ENCODE measurements around the gene SEPSECS. TPM values are rescaled to one million over a fixed set of nuclear protein-coding genes. Genes with fewer than 3 reads are reported as not detected.

Gene SEPSECS
- total and polyA plus RNA-seq, 2 of the 13 experiments (the other 11 are each of a cell fraction or from before 2014, with no cell fraction given), result 9.4 to 14.3 TPM

DNA sequence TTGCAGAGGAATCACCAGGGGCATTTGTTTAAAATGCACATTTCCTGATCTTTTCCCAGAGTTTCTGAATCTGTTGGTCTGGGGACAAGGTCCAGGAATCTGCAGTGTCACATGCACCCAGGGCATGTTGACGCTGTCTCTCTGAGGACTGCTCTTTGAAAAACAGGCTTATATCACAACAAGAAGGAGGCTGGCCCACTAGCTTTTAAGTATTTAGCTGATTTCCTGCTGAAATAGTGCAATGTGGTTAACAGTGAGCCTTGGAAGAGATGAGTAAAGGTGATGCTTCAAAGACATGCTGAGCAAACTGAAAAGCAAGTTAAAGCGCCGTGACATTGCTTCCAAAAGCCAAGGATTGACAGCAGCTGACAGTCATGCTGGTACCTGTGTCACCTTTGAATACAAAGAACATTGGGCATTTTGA lies 18.6 kb upstream of the SEPSECS start (continued):
- TF ChIP-seq CENPX (CRISPR knock-in tag; IDR thresholded peaks at IDR 0.05) (no peak), ZNF816 (CRISPR knock-in tag; IDR thresholded peaks at IDR 0.05; ENCODE audit: borderline replicate concordance) (no peak), ZNF543 (CRISPR knock-in tag; IDR thresholded peaks at IDR 0.05) (no peak), THAP11 (CRISPR knock-in tag; IDR thresholded peaks at IDR 0.05) (0 out of 2 replicates have a peak, but pooled peaks have one; percentile 20), ZNF30 (CRISPR knock-in tag; IDR thresholded peaks at IDR 0.05) (no peak), SNAI1 (CRISPR knock-in tag; IDR thresholded peaks at IDR 0.05; ENCODE audit: borderline replicate concordance) (no peak), ATF7 (IDR thresholded peaks at IDR 0.05) (no peak), ATF7 (CRISPR knock-in tag; IDR thresholded peaks at IDR 0.05) (no peak), ZBTB7A (CRISPR knock-in tag; IDR thresholded peaks at IDR 0.05) (no peak), FOSL2 (CRISPR knock-in tag; IDR thresholded peaks at IDR 0.05) (peak; percentile 25; the same call in 1 of the 2 replicates), ZNF317 (CRISPR knock-in tag; IDR thresholded peaks at IDR 0.05) (no peak), KMT2B (CRISPR knock-in tag; IDR thresholded peaks at IDR 0.05) (no peak), KDM3A (CRISPR knock-in tag; IDR thresholded peaks at IDR 0.05; ENCODE audit: low read depth) (no peak), TGIF2 (CRISPR knock-in tag; IDR thresholded peaks at IDR 0.05) (no peak), PLRG1 (conservative IDR thresholded peaks at IDR 0.05) (no peak), ZSCAN31 (CRISPR knock-in tag; IDR thresholded peaks at IDR 0.05; ENCODE audit: low read depth) (no peak), KAT7 (CRISPR knock-in tag; IDR thresholded peaks at IDR 0.05; ENCODE audit: borderline replicate concordance) (no peak), RNF2 (conservative IDR thresholded peaks at IDR 0.05; ENCODE audit: low read depth) (no peak)
- TF ChIP-seq, protein P1, sequence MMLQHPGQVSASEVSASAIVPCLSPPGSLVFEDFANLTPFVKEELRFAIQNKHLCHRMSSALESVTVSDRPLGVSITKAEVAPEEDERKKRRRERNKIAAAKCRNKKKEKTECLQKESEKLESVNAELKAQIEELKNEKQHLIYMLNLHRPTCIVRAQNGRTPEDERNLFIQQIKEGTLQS (CRISPR knock-in tag; IDR thresholded peaks at IDR 0.05), result no peak
- TF ChIP-seq, protein P2, sequence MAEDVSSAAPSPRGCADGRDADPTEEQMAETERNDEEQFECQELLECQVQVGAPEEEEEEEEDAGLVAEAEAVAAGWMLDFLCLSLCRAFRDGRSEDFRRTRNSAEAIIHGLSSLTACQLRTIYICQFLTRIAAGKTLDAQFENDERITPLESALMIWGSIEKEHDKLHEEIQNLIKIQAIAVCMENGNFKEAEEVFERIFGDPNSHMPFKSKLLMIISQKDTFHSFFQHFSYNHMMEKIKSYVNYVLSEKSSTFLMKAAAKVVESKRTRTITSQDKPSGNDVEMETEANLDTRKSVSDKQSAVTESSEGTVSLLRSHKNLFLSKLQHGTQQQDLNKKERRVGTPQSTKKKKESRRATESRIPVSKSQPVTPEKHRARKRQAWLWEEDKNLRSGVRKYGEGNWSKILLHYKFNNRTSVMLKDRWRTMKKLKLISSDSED (CRISPR knock-in tag; IDR thresholded peaks at IDR 0.05), result no peak
- TF ChIP-seq, protein P3, sequence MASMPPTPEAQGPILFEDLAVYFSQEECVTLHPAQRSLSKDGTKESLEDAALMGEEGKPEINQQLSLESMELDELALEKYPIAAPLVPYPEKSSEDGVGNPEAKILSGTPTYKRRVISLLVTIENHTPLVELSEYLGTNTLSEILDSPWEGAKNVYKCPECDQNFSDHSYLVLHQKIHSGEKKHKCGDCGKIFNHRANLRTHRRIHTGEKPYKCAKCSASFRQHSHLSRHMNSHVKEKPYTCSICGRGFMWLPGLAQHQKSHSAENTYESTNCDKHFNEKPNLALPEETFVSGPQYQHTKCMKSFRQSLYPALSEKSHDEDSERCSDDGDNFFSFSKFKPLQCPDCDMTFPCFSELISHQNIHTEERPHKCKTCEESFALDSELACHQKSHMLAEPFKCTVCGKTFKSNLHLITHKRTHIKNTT (CRISPR knock-in tag; IDR thresholded peaks at IDR 0.05), result no peak
- TF ChIP-seq, protein P4, sequence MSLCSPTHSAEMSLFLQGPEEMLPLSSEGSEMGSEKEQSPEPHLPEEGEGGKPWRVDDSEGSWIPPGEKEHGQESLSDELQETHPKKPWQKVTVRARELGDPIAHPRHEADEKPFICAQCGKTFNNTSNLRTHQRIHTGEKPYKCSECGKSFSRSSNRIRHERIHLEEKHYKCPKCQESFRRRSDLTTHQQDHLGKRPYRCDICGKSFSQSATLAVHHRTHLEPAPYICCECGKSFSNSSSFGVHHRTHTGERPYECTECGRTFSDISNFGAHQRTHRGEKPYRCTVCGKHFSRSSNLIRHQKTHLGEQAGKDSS (CRISPR knock-in tag; IDR thresholded peaks at IDR 0.05; ENCODE audit: borderline replicate concordance, low read depth), result no peak
- TF ChIP-seq, protein P5, sequence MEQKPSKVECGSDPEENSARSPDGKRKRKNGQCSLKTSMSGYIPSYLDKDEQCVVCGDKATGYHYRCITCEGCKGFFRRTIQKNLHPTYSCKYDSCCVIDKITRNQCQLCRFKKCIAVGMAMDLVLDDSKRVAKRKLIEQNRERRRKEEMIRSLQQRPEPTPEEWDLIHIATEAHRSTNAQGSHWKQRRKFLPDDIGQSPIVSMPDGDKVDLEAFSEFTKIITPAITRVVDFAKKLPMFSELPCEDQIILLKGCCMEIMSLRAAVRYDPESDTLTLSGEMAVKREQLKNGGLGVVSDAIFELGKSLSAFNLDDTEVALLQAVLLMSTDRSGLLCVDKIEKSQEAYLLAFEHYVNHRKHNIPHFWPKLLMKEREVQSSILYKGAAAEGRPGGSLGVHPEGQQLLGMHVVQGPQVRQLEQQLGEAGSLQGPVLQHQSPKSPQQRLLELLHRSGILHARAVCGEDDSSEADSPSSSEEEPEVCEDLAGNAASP (CRISPR knock-in tag; IDR thresholded peaks at IDR 0.05; ENCODE audit: borderline replicate concordance), result no peak
- TF ChIP-seq, protein P6, sequence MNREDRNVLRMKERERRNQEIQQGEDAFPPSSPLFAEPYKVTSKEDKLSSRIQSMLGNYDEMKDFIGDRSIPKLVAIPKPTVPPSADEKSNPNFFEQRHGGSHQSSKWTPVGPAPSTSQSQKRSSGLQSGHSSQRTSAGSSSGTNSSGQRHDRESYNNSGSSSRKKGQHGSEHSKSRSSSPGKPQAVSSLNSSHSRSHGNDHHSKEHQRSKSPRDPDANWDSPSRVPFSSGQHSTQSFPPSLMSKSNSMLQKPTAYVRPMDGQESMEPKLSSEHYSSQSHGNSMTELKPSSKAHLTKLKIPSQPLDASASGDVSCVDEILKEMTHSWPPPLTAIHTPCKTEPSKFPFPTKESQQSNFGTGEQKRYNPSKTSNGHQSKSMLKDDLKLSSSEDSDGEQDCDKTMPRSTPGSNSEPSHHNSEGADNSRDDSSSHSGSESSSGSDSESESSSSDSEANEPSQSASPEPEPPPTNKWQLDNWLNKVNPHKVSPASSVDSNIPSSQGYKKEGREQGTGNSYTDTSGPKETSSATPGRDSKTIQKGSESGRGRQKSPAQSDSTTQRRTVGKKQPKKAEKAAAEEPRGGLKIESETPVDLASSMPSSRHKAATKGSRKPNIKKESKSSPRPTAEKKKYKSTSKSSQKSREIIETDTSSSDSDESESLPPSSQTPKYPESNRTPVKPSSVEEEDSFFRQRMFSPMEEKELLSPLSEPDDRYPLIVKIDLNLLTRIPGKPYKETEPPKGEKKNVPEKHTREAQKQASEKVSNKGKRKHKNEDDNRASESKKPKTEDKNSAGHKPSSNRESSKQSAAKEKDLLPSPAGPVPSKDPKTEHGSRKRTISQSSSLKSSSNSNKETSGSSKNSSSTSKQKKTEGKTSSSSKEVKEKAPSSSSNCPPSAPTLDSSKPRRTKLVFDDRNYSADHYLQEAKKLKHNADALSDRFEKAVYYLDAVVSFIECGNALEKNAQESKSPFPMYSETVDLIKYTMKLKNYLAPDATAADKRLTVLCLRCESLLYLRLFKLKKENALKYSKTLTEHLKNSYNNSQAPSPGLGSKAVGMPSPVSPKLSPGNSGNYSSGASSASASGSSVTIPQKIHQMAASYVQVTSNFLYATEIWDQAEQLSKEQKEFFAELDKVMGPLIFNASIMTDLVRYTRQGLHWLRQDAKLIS (CRISPR knock-in tag; IDR thresholded peaks at IDR 0.05), result no peak
